Measurements from ENCODE around the gene IBSP. TPM values are rescaled to one million over a fixed set of nuclear protein-coding genes. Genes with fewer than 3 reads are reported as not detected.

The IBSP gene
- polyA plus RNA-seq, 4 donors: 0.37 TPM; not detected in 3

- no peak for DNase-seq (ENCODE audit: low read depth in 4 of 4, low spot score in 3 of 4)
Observed at GRCh38 chr4:87835743-87836142, 36.4 kb downstream of the IBSP start.

- DNase-seq (ENCODE audit: low read depth in 4 of 4, low spot score in 3 of 4): no peak
Observed at GRCh38 chr4:87838205-87838604, 38.9 kb downstream of the IBSP start.

- peak in 1 of 4 donors; percentile 6 for DNase-seq (ENCODE audit: low read depth in 4 of 4, low spot score in 3 of 4)
Observed at GRCh38 chr4:87838890-87839591, 39.7 kb downstream of the IBSP start.

- DNase-seq (ENCODE audit: low read depth in 4 of 4, low spot score in 3 of 4): no peak
Observed at GRCh38 chr4:87839592-87839946, 40.2 kb downstream of the IBSP start.

- no peak for DNase-seq (ENCODE audit: low read depth in 4 of 4, low spot score in 3 of 4)
Observed at GRCh38 chr4:87840149-87840548, 40.8 kb downstream of the IBSP start.

- DNase-seq (ENCODE audit: low read depth in 4 of 4, low spot score in 3 of 4): no peak
Observed at GRCh38 chr4:87843936-87844335, 44.6 kb downstream of the IBSP start.

- no peak for DNase-seq (ENCODE audit: low read depth in 4 of 4, low spot score in 3 of 4)
Observed at GRCh38 chr4:87844452-87844851, 45.1 kb downstream of the IBSP start.

GRCh38 chr4:87846226-87846625, 46.9 kb downstream of the IBSP start:
- DNase-seq (ENCODE audit: low read depth in 4 of 4, low spot score in 3 of 4): no peak

GRCh38 chr4:87848622-87849351, 49.4 kb downstream of the IBSP start:
- peak in 2 of 4 donors; percentile 21 to 25 for DNase-seq (ENCODE audit: low read depth in 4 of 4, low spot score in 3 of 4)

- no peak for DNase-seq (ENCODE audit: low read depth in 4 of 4, low spot score in 3 of 4)
Observed at GRCh38 chr4:87849612-87850011, 50.3 kb downstream of the IBSP start.

GRCh38 chr4:87851332-87851731, 52.0 kb downstream of the IBSP start:
- DNase-seq (ENCODE audit: low read depth in 4 of 4, low spot score in 3 of 4): no peak

GRCh38 chr4:87851953-87852352, 52.6 kb downstream of the IBSP start:
- no peak for DNase-seq (ENCODE audit: low read depth in 4 of 4, low spot score in 3 of 4)

GRCh38 chr4:87853108-87853507, 53.8 kb downstream of the IBSP start:
- peak in 2 of 4 donors; percentile 47 to 51 for DNase-seq (ENCODE audit: low read depth in 4 of 4, low spot score in 3 of 4)

- DNase-seq (ENCODE audit: low read depth in 4 of 4, low spot score in 3 of 4): no peak
Observed at GRCh38 chr4:87853891-87854290, 54.5 kb downstream of the IBSP start.

- DNase-seq (ENCODE audit: low read depth in 4 of 4, low spot score in 3 of 4): no peak
Observed at GRCh38 chr4:87855559-87855958, 56.2 kb downstream of the IBSP start.

- no peak for DNase-seq (ENCODE audit: low read depth in 4 of 4, low spot score in 3 of 4)
Observed at GRCh38 chr4:87856816-87857215, 57.5 kb downstream of the IBSP start.

- DNase-seq (ENCODE audit: low read depth in 4 of 4, low spot score in 3 of 4): no peak
Observed at GRCh38 chr4:87857789-87858188, 58.4 kb downstream of the IBSP start.

Other genes starting within 250 kb of the IBSP start
- under 1 TPM in 2 of 4 donors, not detected in 2; 0.05 to 0.06 TPM for gene DSPP, start 191.0 kb upstream of the IBSP start, polyA plus RNA-seq (ENCODE audit: insufficient read length in 4 of 4)
- under 1 TPM in 1 of 4 donors, not detected in 3; 0.15 TPM for gene DMP1, start 149.3 kb upstream of the IBSP start, polyA plus RNA-seq (ENCODE audit: insufficient read length in 4 of 4)
- gene MEPE, start 33.4 kb downstream of the IBSP start, polyA plus RNA-seq (ENCODE audit: insufficient read length in 4 of 4): not detected
- gene SPP1, start 176.2 kb downstream of the IBSP start, polyA plus RNA-seq (ENCODE audit: insufficient read length in 4 of 4): 100 to 1,000 TPM; 103 to 545 (median 277) TPM
- gene PKD2, start 208.1 kb downstream of the IBSP start, polyA plus RNA-seq (ENCODE audit: insufficient read length in 4 of 4): 10 to 100 TPM; 68.8 to 76.5 (median 72.0) TPM

Data from left renal pelvis (tissue), 4 donors.